Subcutaneous abdominal adipose tissue (tissue), 5 donors: Measurements from ENCODE around the gene UBL4A.

Source experiments
- H3K27ac ChIP-seq: one replicate; pipeline ENCODE4 v1.7.0; 2013; ENCODE audit warnings: low read depth, mild to moderate bottlenecking, inconsistent platforms, low read length, moderate library complexity
- H3K27me3 ChIP-seq, 5 donors: one replicate each; pipeline ENCODE4 v1.7.0; 2013; ENCODE audit warnings: low read length in 5 of 5, inconsistent platforms in 1 of 5; ENCODE audit not compliant: control insufficient read depth in 5 of 5, insufficient read depth in 4 of 5
- H3K36me3 ChIP-seq, 5 donors: one replicate each; pipeline ENCODE4 v1.7.0; 2013; ENCODE audit warnings: low read length in 5 of 5; ENCODE audit not compliant: control insufficient read depth in 5 of 5, insufficient read depth in 5 of 5
- H3K4me1 ChIP-seq, 5 donors: one replicate each; pipeline ENCODE4 v1.7.0; 2013; ENCODE audit warnings: low read length in 5 of 5, mild to moderate bottlenecking in 3 of 5, moderate library complexity in 1 of 5; ENCODE audit not compliant: control insufficient read depth in 5 of 5, insufficient read depth in 5 of 5
- H3K4me3 ChIP-seq, 5 donors: one replicate each; pipeline ENCODE4 v1.7.0; 2013; ENCODE audit warnings: low read length in 5 of 5, low read depth in 1 of 5
- H3K9ac ChIP-seq, 5 donors: one replicate each; pipeline ENCODE4 v1.7.0; 2013; ENCODE audit warnings: low read length in 5 of 5, mild to moderate bottlenecking in 4 of 5, moderate library complexity in 3 of 5
- H3K9me3 ChIP-seq, 5 donors: one replicate each; pipeline ENCODE4 v1.7.0; 2013; ENCODE audit warnings: low read length in 5 of 5; ENCODE audit not compliant: control insufficient read depth in 5 of 5
- donor health status: healthy.
- donor health status: healthy.
- donor health status: healthy.
- donor health status: healthy.
- donor health status: healthy.

UBL4A gene

DNA sequence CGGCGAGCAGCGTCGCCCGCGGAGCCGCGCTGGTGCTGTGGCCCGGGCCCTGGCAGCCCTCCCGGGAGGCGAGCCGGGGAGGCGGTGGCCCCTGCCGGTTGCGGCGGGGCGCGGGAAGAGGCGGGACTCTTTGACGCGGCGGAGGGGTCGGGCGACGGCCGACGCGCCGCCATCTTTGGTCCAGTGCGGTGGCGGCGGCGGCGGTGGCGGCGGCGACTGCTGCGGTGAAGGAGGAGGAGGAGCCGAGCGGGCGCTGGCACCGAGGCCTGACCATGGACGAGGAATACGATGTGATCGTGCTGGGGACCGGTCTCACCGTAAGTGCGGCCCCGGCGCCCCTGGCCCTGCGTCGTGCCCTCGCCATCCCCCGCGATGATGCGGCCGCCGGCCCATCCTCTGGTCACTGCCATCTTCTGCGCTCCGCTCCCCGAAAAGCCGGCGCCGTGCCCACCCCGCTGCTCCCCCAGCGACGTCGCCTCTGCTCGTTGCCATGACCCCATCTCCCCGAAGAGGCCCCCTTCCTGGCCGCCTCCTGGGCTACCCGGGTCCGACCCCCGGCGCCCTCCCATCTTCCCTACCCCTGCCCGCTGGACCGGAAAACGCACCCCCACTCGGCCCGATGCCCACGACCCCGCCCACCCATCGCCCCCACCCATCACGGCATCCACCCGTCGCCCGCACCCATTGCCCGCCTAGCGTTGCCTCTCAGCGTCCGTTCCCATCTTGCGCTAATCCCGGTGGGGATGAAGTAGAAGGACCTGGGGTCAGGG is 49.2 kb downstream of the UBL4A start, which contains the start of gene GDI1:
Gene GDI1 (plus strand): TSS at position 172 of the 770 bp plus-strand sequence. CDS start 101 bp downstream, at position 273.
- H3K9ac ChIP-seq, result peak within 1 kb of the TSS in 2 of 5 donors; percentile 46 to 57
- H3K36me3 ChIP-seq, result peaks cover 0 to 66% (median 50%) of the 10 kb centered on the region in 5 donors
- H3K27ac ChIP-seq, result peak within 1 kb of the TSS; percentile 54
- peaks cover 0 to 16% (median 3%) of the 10 kb centered on the region in 5 donors for H3K27me3 ChIP-seq
- H3K4me1 ChIP-seq, result peaks cover 1 to 25% (median 17%) of the 10 kb centered on the region in 5 donors
- H3K4me3 ChIP-seq, result peak within 1 kb of the TSS; percentile 60 to 76 (median 67)
- peaks cover 0 to 2% (median 0%) of the 10 kb centered on the region in 5 donors for H3K9me3 ChIP-seq

- H3K36me3 ChIP-seq, result peaks cover 0 to 65% (median 49%) of the 10 kb centered on the region in 5 donors
- H3K4me3 ChIP-seq, result peak overlapping the region in 3 of 5 donors; percentile 39 to 76 (median 74)
- peaks cover 0 to 2% (median 0%) of the 10 kb centered on the region in 5 donors for H3K9me3 ChIP-seq
- peak overlapping the region; percentile 54 for H3K27ac ChIP-seq
- H3K9ac ChIP-seq, result no peak overlapping the region
- H3K27me3 ChIP-seq, result peaks cover 0 to 16% (median 7%) of the 10 kb centered on the region in 5 donors
- H3K4me1 ChIP-seq, result peaks cover 2 to 31% (median 17%) of the 10 kb centered on the region in 5 donors
Observed at GRCh38 chrX:154436374-154436982, 49.9 kb downstream of the UBL4A start.

DNA sequence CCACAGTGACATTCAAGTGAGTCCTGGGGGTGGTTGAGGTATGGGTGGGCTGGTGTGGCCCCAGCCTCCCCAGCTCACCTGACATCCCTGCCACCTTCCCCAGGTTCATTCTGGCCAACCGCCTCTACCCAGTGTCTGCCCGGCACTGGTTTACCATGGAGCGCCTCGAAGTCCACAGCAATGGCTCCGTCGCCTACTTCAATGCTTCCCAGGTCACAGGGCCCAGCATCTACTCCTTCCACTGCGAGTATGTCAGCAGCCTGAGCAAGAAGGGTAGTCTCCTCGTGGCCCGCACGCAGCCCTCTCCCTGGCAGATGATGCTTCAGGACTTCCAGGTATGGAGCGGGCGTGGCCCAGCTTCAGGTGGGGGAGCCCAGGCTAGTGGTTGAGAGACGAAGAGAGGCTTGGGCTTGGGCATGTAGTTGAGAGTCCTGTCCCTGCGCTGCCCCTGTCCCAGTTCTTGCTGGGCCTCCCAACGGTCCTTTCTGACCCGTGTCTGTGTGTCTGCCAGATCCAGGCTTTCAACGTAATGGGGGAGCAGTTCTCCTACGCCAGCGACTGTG is 51.2 kb downstream of the UBL4A start:
- peaks cover 0 to 2% (median 0%) of the 10 kb centered on the region in 5 donors for H3K9me3 ChIP-seq
- H3K4me3 ChIP-seq, result no peak overlapping the region
- peaks cover 3 to 39% (median 25%) of the 10 kb centered on the region in 5 donors for H3K4me1 ChIP-seq
- peaks cover 0 to 54% (median 39%) of the 10 kb centered on the region in 5 donors for H3K36me3 ChIP-seq
- peaks cover 0 to 19% (median 8%) of the 10 kb centered on the region in 5 donors for H3K27me3 ChIP-seq
- no peak overlapping the region for H3K27ac ChIP-seq
- no peak overlapping the region for H3K9ac ChIP-seq

- peaks cover 5 to 42% (median 30%) of the 10 kb centered on the region in 5 donors for H3K4me1 ChIP-seq
- peaks cover 0 to 2% (median 0%) of the 10 kb centered on the region in 5 donors for H3K9me3 ChIP-seq
- no peak overlapping the region for H3K9ac ChIP-seq
- no peak overlapping the region for H3K27ac ChIP-seq
- H3K36me3 ChIP-seq, result peaks cover 0 to 49% (median 35%) of the 10 kb centered on the region in 5 donors
- H3K27me3 ChIP-seq, result peaks cover 0 to 19% (median 8%) of the 10 kb centered on the region in 5 donors
- H3K4me3 ChIP-seq, result no peak overlapping the region
Observed at GRCh38 chrX:154434394-154435168, 51.8 kb downstream of the UBL4A start.
